HL-60 (cell line): ENCODE measurements around the gene ADAMTS14.

ENCODE experiments used
- DNase-seq, 2 experiments: peaks; one replicate each; pipeline ENCODE4 v3.0.0-alpha.2; 2010 to 2020; ENCODE audit warnings: low read depth in 1 of 2, low spot score in 1 of 2
- H3K27ac ChIP-seq: fragments of 250-450 bp; sonication (Bioruptor Pico); replicated peaks from 2 replicates; pipeline ENCODE4 v1.5.1; 2020; ENCODE audit warnings: mild to moderate bottlenecking, moderate library complexity
- H3K27me3 ChIP-seq: fragments of 250-450 bp; sonication (Bioruptor Pico); 2 replicates; pipeline ENCODE4 v1.5.1; 2021; ENCODE audit warnings: mild to moderate bottlenecking, moderate library complexity; ENCODE audit not compliant: insufficient read depth, poor library complexity, severe bottlenecking
- H3K4me3 ChIP-seq: replicated peaks from 2 replicates; pipeline ENCODE4 v1.5.1; 2011; ENCODE audit warnings: mild to moderate bottlenecking, control low read depth, low read length; ENCODE audit not compliant: insufficient read depth
- GABPA ChIP-seq: IDR thresholded peaks from 2 replicates; pipeline ENCODE4 v1.6.1; 2012; ENCODE audit warnings: low read depth
- POLR2AphosphoS5 ChIP-seq: IDR thresholded peaks from 2 replicates; pipeline ENCODE4 v1.6.1; 2012; ENCODE audit warnings: low read depth
- SPI1 ChIP-seq: IDR thresholded peaks from 2 replicates; pipeline ENCODE4 v1.6.1; 2012; ENCODE audit warnings: low read depth, mild to moderate bottlenecking, borderline replicate concordance
- TF ChIP-seq, protein P1 (sequence below): IDR thresholded peaks from 2 replicates; pipeline ENCODE4 v1.6.1; 2012; ENCODE audit warnings: low read depth; ENCODE audit not compliant: insufficient replicate concordance
- TF ChIP-seq, protein P2 (sequence below): IDR thresholded peaks from one replicate; pipeline ENCODE4 v1.5.1; 2011; ENCODE audit warnings: low read length, control low read depth, inconsistent platforms; ENCODE audit not compliant: insufficient read depth

ADAMTS14 gene

DNA sequence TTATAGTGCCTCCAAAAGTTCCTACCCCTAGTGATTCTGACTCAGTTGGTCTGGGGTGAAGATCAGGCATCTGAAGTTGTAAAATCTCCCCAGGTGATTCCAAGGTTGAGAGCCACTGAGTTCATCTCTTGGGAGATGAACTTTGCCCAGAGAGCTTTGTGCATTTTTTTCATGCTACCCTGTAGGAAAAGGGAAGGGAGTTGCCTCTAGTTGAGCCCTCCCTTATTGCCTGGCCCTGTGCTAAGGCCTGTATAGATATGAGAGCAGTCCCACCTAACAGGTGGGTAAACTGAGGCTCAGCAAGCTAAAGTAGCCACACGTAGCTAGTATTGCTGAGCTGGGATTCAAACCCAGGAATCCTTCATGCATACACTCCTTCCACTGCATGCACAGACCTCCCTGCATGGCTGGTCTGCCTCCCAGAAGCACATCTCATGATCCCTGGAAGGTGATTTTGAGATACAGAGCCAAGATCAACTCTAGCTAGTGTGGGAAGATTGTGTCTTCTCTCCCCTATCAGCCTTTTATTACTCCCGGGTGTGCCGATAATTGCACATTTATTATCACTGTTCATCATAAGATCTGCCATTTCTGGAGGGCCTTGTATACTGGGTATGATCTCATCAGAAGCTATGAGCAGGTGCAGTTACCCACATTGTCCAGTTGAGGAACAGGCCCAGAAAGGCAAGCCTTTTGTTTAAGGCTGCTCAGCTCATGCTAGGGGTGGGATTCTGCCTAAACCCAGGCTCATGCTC, 65.9 kb downstream of the ADAMTS14 start:
- TF ChIP-seq GABPA: no peak
- no peak for TF ChIP-seq SPI1
- TF ChIP-seq POLR2AphosphoS5: no peak
- TF ChIP-seq, protein P1, sequence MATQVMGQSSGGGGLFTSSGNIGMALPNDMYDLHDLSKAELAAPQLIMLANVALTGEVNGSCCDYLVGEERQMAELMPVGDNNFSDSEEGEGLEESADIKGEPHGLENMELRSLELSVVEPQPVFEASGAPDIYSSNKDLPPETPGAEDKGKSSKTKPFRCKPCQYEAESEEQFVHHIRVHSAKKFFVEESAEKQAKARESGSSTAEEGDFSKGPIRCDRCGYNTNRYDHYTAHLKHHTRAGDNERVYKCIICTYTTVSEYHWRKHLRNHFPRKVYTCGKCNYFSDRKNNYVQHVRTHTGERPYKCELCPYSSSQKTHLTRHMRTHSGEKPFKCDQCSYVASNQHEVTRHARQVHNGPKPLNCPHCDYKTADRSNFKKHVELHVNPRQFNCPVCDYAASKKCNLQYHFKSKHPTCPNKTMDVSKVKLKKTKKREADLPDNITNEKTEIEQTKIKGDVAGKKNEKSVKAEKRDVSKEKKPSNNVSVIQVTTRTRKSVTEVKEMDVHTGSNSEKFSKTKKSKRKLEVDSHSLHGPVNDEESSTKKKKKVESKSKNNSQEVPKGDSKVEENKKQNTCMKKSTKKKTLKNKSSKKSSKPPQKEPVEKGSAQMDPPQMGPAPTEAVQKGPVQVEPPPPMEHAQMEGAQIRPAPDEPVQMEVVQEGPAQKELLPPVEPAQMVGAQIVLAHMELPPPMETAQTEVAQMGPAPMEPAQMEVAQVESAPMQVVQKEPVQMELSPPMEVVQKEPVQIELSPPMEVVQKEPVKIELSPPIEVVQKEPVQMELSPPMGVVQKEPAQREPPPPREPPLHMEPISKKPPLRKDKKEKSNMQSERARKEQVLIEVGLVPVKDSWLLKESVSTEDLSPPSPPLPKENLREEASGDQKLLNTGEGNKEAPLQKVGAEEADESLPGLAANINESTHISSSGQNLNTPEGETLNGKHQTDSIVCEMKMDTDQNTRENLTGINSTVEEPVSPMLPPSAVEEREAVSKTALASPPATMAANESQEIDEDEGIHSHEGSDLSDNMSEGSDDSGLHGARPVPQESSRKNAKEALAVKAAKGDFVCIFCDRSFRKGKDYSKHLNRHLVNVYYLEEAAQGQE: no peak
- no peak for DNase-seq

DNA sequence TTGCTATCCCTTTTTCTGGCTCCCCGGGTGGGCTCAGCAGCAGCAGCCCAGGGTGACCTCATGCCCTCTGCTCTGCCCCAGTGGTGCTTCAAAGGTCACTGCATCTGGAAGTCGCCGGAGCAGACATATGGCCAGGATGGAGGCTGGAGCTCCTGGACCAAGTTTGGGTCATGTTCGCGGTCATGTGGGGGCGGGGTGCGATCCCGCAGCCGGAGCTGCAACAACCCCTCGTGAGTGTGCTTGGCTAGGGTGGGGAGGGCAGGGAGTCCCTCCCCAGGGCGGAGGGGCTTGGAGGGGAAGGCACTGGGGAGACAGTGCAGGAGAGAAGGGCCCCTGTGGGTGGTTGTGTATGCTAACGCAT, 66.4 kb downstream of the ADAMTS14 start:
- no peak for DNase-seq
- Histone ChIP-seq H3K27ac (no peak overlapping the region), H3K4me3 (no peak overlapping the region), H3K27me3 (no peaks in the 10 kb centered on the region)
- TF ChIP-seq SPI1 (no peak), POLR2AphosphoS5 (no peak), GABPA (no peak)
- TF ChIP-seq, protein P1: no peak
- TF ChIP-seq, protein P2, sequence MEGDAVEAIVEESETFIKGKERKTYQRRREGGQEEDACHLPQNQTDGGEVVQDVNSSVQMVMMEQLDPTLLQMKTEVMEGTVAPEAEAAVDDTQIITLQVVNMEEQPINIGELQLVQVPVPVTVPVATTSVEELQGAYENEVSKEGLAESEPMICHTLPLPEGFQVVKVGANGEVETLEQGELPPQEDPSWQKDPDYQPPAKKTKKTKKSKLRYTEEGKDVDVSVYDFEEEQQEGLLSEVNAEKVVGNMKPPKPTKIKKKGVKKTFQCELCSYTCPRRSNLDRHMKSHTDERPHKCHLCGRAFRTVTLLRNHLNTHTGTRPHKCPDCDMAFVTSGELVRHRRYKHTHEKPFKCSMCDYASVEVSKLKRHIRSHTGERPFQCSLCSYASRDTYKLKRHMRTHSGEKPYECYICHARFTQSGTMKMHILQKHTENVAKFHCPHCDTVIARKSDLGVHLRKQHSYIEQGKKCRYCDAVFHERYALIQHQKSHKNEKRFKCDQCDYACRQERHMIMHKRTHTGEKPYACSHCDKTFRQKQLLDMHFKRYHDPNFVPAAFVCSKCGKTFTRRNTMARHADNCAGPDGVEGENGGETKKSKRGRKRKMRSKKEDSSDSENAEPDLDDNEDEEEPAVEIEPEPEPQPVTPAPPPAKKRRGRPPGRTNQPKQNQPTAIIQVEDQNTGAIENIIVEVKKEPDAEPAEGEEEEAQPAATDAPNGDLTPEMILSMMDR: no peak

More for the DNA sequence above, 65.9 kb downstream of the ADAMTS14 start:
- Histone ChIP-seq H3K27ac (no peak overlapping the region), H3K27me3 (no peaks in the 10 kb centered on the region), H3K4me3 (no peak overlapping the region)

DNA sequence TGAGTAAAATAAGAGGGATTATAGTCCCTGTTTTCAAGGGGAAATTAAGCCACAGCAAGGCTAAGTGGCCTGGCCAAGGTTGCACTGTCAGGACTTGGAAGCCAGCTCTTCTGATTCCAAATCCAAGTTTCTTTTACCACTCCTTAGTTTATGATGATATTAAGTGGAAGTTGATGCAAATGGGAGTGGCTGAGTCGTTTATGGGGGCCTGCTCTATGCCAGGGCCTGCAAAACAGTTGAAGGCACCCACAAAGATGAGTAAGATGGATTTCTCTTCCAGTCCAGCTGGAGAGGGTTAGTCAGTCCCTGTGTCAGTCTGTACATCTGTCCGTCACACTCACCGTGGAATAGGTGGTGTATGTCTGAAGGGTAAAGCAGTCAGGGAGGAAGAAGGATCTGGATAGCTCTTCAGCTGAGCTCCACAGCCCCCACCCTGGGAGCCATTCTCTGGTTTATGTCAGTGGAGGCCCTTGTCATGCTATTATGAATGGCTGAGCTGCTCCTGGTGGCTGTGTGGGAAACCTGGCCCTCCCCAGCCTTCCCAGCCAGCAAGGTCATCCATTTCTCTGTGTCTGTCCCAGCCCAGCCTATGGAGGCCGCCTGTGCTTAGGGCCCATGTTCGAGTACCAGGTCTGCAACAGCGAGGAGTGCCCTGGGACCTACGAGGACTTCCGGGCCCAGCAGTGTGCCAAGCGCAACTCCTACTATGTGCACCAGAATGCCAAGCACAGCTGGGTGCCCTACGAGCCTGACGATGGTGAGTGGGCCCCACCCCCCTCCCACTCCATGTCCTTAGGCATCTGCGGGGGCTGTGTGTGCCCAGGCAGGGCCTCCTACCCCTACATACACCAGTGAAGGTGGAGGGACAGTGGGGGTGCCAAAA, 68.3 kb downstream of the ADAMTS14 start:
- TF ChIP-seq, protein P1: no peak
- TF ChIP-seq GABPA (no peak), SPI1 (no peak), POLR2AphosphoS5 (no peak)
- TF ChIP-seq, protein P2: no peak
- Histone ChIP-seq H3K27ac (no peak overlapping the region), H3K27me3 (no peaks in the 10 kb centered on the region), H3K4me3 (no peak overlapping the region)
- DNase-seq: no peak
